Activated CD4-positive, CD25-positive, alpha-beta regulatory T cell treated with anti-CD3 and anti-CD28 coated beads, Interleukin-2, amount 50 U/mL, for 16 hours (primary cell): ENCODE results near the gene RGPD5.
"Not testable (repeated sequence)": the region's sequence is repeated elsewhere in the genome, so short reads cannot be mapped to it uniquely, and the experiment has no call there.

Experiments used
- DNase-seq: peaks from one replicate; pipeline ENCODE4 v3.0.0-alpha.2; 2020; ENCODE audit warnings: low read depth, low spot score

Gene RGPD5

DNA sequence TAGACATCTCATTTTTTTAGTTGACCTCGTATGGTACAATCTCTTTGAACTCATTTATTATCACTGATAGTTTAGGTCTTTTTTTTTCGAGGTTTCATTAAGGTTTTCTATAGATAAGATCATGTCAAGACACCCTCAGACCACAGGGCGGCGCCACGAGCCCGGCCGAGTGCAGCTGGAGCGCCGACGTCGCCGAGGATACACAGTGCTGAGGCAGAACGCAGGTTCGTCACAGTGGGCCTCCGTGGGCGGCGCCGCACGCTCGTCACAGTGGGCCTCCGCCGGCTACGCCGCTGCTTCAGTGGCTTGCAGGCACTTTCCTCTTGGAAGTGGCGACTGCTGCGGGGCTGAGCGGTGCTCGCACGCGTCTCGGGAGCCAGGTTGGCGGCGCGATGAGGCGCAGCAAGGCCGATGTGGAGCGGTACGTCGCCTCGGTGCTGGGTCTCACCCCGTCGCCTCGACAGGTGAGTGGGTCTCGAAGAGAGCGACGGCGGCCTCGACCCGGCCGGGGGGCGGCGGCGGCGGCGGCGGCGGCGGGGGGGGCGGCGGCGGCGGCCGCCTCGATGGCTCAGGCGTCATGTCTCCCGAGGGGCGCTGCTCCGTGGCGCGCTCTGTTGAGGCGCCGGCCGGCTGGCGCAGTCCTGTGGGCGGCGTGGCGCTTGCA is at the start of gene RGPD5:
TSS of gene RGPD5 (plus strand) at position 232 of the 664 bp plus-strand sequence. CDS start at position 393, 161 bp downstream.
- DNase-seq: not testable (repeated sequence)

DNA sequence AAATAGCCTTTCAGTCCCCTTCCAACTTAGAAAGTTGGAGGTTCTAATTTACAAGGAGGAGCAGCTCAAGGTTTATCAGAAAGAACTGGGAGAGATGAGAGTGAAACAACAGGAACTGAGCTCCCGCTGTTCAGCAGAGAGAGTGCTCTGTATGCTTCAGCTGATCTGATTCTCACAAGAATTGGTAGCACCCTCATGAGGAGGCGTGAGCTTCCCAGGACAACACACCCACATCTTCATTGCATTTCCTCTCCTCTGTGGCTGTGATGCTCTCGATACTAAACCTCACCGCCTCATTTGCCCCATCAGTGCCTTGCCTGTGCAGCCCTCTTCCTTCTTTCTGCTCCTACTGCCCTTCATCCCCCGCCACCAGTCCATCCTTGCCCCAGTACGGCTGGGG is 42.5 kb upstream of the RGPD5 start:
- DNase-seq: not testable (repeated sequence)

DNA sequence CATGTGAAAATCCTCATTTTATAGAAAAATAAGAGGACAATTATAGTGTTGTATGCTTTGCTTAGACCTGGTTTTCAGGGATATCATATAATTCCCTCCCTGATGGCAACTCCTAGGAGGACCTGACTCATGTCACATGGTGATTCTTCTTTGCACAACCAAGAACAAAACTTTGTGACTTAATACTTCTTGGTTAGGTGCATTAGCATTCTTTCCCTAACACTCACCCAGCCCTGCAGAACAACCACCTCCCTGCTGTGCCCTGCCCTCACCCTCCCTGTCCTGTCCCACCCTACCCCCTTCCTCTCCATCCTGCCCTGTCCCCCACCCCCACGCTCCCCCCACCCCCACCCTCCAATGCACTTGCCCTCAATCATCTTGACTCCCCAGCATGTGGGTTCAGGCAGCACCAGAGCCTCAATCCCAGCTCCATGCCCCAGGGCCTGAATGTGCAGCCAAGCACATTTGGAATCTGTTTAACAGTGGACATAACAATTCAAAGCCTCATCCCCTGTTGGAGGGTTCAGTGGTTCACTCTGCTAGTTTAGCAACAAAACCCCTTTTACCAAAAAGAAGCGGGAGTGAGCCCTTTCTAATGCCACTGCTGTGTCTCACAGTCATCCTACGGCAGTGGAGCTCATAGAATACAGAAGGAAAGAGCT is 36.8 kb upstream of the RGPD5 start:
- DNase-seq: not testable (repeated sequence)

DNA sequence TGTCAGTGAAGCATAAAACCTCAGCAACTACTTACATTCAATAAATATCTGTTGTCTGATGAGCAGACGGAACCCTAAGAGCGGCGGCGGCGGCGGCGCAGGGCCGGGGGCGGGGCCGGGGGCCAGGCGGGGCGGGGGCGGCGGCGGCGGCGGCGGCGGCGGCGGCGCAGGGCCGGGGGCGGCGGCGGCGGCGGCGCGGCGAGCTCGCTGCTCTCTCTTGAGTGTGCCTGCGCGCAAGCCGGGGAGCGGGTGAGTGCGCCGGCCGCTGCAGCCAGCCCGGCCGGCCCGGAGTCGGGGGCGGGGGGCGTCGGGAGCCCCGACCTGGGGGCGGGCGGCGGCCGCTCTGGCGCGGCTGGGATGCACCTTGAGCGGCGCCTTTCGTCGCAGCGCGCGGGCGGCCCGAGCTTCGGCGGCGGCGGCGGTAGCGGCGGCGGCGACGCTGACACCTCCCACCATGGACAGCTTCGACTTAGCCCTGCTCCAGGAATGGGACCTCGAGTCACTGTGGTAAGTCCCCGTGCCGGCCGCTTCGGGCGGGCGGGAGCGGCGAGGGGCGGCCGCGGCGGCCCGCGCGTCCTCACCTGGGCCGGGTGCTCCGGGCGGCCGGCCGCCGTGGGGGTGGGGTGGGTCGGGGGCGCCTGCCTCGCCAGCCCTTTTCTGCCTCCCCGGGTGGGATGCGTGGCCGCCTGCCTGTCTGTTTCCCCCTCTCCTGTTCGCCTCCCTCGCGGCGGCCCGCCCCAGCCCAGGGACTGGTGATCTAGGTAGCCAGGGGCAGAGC is 33.7 kb upstream of the RGPD5 start:
- DNase-seq: not testable (repeated sequence)

DNA sequence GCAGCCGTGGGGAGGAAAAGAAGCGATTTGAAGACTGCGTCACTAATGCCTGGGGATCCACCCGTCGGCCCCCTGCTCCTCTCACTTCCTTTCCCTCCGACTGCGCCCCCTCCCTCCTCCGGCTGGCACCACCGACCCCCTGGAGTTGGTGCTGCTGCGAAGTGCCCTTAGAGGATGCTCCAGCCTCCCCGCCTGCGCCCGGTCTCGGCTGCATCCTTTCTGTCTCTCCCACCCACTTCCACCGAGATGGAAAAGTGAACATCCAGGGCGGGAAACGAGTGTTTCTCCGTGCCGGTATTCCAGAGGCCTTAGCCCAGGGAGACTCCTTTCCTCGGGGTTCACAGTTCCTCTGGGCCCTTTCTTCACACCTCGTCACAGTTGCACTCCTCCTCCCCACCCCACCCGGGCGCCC is 33.1 kb upstream of the RGPD5 start:
- DNase-seq: not testable (repeated sequence)

DNA sequence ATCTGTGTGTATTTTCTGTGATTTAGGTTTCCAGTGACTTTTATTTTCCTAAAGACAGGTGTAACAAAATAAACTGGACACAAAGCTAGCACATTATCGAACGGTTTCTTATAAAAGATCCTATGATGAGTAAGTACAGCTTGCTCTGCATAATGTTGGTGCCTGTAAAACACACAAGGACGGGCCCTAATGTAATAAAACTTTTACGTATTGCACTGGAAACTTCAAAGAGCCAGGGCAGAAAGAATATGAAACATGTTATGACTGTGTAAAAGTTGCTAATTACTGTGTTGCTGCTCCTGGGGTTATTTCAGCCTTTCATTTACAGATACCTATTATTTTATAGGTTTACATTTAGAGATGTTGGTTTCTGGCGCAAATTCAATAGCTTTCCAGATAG is 32.1 kb upstream of the RGPD5 start:
- not testable (repeated sequence) for DNase-seq

DNA sequence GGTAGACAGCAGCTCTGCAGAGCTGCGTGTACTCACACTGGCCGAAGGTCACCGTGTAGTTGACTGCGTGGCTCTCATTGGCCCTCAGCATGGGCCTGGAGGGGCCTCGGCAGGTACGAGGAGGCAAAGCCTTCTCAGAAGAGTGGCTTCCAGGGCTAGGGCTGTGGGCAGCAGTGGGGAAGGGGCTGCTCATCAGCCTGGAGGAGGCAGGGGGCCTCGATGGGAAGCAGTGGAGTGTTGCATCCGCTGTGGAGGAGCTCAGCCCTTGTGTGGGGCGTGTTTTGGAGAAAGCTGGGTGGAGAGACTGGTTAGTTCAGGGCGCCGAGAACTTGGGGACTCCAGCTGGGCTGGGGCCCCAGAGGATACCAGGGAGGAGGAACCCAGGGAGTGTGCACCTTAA is 28.0 kb upstream of the RGPD5 start:
- DNase-seq: not testable (repeated sequence)

DNA sequence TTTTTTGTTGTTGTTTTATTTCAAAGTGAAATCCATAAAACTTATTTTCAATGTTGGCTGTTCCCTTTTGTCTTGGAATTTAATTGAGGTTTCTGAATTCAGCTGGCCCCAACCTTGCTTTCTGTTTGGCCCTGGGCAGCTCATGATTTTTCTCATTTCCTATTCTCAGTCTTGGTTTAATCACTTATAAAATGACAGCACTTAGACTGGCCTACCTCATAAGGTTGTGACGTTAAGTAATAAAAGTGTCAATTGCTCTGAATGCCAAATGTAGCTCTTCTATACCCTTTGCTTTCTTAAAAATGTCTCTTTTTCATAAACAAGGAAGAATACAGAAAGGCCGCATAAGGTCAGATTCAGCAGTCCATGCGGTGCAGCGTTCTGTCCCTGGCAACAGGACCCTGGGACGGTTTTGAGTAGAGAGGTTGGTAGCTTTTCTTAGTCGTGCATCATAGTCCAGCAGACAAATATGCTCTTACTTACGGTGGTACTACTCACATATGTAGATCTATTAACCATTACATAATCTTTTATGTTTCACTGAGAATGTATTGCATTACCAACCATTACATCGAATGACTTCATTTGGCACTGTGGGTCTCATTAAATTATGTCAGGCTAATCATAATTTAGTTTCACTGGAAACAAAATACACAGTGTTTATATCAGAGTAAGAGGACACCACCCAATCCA is 27.1 kb upstream of the RGPD5 start:
- DNase-seq: not testable (repeated sequence)

DNA sequence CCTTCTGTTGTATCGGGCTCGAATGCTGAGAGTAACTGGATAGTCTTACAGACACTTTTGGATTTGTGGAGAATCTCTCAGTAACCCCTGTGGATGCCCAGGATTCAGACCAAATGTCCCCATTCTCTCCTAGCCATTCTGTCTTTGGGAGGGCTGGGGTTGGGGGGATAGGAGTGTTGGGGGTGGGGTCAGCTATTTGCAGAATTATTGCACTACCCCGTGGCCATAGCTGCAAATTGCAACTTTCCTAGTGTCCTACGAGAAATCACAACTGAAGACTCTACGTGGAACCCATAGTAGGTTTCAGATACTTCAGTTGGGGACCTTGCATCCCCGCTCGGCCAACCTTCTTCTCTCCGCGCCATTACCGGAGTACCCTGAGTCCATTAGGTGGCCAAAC is 25.2 kb upstream of the RGPD5 start:
- not testable (repeated sequence) for DNase-seq

DNA sequence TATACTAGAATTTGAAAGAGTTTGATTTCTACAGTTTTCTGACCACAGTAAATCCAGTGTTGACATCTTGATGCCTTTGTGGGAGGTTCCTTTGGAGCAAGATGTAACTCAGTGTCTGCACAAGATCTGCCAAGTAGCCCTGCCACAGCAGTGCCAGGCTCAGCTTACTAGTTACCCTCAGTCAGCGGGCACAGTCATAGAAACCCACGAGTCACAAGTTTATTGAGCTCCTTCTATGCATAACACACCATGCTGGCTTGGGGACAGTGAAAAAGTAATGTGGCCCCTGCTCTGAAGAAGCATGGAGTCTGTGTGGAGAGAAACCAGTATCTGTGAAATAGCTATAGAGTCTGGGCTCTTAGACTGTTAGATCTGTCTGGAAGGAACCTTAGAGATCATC is 15.0 kb upstream of the RGPD5 start:
- not testable (repeated sequence) for DNase-seq

DNA sequence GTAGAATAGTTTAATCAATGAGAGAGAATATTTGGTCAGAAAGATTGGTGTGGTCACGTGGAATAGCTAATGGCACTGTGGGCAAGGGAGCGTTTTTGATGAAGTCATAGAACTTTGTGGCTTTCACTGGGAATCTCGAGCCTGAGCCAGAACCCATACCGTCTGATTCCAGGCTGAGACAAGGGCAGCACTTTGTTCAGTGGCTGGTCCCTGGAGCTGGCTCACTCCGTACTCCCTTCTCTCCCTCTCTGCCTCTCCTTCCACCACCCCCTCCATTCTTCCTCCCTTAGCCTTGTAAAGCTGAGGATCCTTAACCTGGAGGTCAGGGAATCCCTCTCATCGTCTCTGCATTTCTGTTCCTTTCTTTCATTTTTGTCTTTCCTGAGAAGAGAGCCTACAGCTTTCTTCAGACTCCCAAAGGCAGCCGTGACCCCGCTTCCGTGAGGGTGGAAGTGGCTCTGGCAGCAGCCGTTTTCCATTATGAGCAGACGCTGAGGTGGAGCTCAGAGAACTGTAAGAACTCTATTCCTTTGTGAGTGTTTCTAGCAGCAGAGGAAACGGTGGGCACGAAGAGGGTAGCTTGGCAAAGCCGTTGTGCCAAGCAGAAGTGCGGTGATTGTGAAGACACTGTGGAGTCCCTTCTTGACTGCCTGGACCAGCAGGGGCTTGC is 12.8 kb upstream of the RGPD5 start:
- DNase-seq: not testable (repeated sequence)

DNA sequence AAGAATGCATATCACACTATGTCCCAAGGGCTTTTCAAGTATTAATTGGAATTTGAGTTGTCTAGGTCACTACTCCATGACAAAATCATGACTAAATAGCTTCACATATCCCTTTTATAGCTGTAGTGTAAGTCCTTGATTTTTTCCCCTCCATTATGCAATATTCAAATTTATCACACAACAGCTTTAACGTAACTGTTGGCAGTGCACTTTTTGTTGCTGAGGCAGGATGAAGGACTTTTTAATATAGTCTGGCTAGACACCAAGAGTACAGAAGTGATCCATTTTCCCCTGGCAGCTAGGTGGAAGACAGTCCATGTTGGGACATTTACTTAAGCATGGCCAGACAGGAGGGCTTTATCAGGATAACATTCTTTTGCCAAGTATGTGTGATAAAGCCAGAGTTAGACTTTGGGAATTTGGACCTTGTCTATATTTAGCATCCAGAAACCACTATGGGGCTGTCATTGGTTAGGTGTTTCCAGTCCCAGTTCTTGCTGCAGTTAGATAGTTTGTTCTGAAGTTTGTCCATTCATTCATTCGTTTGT is 11.6 kb upstream of the RGPD5 start:
- DNase-seq: not testable (repeated sequence)

DNA sequence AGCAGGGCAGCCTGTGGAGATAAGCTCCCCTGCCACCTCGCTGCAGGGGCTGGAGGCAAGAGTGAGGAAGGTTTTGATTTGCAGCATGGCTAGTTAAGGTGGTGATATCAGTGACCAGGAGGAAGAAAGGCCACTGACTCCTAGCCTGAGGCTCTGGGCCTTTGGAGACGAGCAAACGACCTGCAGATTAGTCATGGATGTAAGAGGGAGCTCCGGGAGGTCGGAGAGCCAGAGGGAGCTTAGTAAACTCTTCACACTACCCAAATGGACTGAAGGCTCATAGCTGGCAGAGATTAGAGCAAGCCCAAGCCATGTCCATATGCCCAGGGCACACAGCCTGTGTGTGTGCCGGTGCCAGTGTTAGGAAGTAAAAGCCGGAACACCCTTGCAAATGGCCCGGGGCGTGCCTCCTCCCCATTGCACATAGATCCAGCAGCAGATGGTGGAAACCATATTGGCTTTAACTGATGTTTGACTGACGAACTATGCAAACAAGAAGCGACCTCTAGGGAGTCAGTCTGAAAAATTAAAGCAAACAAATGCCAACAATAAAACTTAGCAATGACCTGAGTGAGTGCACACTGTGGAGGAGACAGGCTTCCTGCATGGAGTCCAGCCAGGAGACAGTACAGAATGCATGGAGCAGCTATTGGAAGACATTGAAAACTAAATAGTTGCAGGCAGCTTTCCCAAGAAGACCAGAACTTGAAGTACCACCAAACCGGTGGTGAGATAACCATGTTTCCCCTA is 2.4 kb upstream of the RGPD5 start:
- DNase-seq: not testable (repeated sequence)

DNA sequence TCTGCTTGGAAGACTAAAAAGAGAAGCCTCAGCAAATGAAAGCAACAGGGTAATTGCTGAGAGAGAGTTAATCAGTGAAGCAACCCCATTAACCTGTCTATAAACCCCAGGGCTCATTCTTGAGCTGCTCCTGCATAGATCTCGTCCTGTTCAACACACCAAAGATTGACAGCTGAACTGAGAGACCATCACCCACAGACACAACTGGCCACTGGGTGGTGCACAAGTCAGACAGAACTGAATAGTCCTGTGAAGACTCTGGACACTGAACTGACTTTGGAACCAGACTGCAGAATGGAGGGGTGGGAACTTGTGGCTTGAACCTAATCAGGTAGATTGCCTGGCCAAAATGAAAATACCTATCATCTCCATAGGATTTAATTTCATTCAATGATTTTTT is 1.4 kb upstream of the RGPD5 start:
- not testable (repeated sequence) for DNase-seq

DNA sequence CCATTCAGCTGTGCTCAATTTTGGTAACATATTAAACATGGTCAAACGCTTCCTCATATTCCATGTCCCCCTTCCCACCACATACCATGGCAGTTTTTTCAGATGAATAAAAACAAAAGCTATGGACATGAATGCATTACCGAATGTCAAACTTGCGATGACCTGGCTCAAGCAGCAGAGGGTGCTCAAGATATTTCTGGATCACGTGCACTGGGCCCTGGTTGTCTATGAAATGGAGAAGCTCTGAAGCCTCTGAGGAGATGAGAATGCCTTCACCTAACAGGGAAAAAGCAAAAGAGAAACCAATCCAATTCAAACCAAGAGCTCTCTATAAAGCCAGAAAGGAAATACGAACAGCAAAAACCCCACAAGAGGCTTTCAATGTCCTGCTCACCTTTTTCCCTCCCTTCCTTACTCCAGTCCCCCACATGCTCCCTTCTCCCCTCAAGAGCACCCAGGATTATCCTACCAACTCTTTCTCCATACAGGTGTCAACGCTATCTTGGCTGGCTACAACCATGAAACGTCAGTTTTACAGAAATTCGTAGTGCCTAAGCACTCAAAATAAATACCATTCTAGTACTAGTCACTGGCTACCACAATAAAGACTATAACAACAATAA is 77.1 kb downstream of the RGPD5 start:
- DNase-seq: not testable (repeated sequence)

DNA sequence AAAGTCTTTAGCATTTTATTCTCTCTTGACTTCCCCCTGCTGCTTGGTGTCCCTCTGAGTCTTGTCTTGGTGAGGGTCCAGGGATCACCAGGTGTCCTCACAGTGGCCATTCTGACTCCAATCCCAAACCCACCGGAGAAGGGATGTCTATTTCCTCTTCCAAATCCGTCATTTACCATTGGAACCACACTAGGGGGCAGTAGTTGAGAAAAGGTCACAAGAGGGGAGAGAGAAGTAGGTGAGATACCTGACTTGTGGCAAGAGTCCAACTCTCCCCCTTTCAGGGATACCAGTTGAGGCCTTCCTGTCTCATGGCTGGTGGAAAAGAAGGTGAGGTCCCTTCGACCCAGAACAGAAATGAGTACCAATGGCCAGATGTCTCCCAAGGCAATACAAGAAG is 82.5 kb downstream of the RGPD5 start:
- DNase-seq: not testable (repeated sequence)

DNA sequence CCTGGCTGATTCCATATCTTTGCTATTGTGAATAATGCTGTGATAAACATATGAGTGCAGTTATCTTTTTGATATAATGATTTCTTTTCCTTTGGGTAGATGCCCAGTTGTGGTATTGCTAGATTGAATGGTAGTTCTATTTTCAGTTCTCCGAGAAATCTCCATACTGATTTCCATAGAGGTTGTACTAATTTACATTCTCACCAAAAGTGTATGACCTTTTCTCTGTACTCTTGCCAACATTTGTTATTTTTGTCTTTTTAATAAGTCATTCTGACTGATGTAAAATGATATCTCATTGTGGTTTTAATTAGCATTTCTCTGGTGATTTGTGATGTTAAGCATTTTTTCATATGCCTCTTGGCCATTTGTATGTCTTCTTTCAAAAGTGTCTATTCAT is 88.0 kb downstream of the RGPD5 start:
- DNase-seq: not testable (repeated sequence)

DNA sequence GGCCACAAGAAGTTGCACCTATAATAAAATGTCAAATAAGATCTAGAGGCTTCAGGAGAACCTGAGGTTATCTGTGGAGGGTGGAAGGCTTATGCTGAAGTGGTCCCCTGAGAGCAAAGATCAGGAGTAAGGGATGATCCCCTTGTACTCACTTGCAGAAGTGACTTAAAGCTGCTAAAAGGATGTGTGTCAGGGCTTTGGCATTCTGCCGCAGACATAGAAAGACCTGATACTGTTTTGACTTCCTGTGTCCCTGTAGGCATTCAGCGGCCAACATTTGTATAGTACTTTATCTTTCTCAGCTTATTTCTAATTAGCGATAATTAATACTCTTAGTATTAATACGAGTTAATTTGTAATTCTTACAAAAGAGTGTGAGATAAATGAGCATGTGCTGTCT is 94.3 kb downstream of the RGPD5 start:
- not testable (repeated sequence) for DNase-seq

DNA sequence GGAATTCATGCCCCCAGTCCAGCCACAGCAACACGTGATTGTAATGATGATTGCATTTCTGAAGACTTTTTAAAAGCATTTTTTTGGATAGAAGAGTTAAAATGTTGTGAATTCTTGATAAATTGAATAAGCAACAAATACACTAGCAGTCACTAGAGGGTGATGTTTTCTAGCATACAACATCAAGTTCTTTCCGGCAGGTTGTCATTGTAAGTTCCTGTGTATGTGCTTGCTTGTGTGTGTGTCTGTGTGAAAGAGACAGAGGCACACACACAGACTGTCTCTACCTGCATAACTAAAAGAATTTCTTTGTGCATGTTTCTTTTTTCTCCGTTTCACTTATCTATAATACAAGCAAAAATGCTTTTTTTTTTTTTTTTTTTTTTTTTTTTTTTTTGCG is 95.8 kb downstream of the RGPD5 start:
- not testable (repeated sequence) for DNase-seq

DNA sequence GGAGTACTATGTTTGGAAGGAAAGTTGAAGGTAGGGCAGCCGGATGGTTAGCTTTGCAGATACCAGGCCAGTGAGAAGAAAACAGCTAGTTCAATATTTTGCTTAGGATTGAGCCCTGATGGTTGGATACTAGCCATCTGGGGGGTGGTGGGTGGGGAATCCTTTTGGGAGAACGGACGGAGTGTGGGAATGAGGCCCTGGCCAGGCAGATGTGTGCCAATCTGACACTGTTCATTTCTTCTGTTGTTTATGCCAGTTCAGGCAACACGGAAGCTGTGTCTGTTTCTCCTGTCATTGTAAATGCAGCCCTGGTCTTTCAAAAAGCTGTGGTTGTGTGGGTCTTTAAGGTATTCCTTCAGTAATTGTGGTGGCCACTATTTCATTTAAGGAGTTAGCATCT is 96.9 kb downstream of the RGPD5 start:
- not testable (repeated sequence) for DNase-seq
